BLaER1 treated with 17β-estradiol and CSF1 and Interleukin-3, amounts not matched to agents 10 nM and 100 nM (cell line): ENCODE results near the gene SRSF11.

Experiments
- H3K27ac ChIP-seq, 11 experiments: shearing (Covaris generic); formaldehyde crosslinking; 2 replicates each; pipeline ENCODE4 v1.8.1; 2022
- H3K27me3 ChIP-seq, 11 experiments: shearing (Covaris generic); formaldehyde crosslinking; 2 replicates each; pipeline ENCODE4 v1.8.1; 2022
- H3K36me3 ChIP-seq, 11 experiments: shearing (Covaris generic); formaldehyde crosslinking; 2 replicates each; pipeline ENCODE4 v1.8.1; 2022
- H3K4me1 ChIP-seq, 10 experiments: shearing (Covaris generic); formaldehyde crosslinking; 2 replicates each; pipeline ENCODE4 v1.8.1; 2022
- H3K4me2 ChIP-seq, 11 experiments: shearing (Covaris generic); formaldehyde crosslinking; 2 replicates each; pipeline ENCODE4 v1.8.1; 2022
- H3K4me3 ChIP-seq, 10 experiments: shearing (Covaris generic); formaldehyde crosslinking; 2 replicates each; pipeline ENCODE4 v1.8.1; 2022
- H3K9ac ChIP-seq, 11 experiments: shearing (Covaris generic); formaldehyde crosslinking; 2 replicates each; pipeline ENCODE4 v1.8.1; 2022
- H3K9me3 ChIP-seq, 11 experiments: shearing (Covaris generic); formaldehyde crosslinking; replicated peaks in 1 of 11; 2 replicates each; pipeline ENCODE4 v1.8.1; 2022
- H4K20me1 ChIP-seq, 11 experiments: shearing (Covaris generic); formaldehyde crosslinking; 2 replicates each; pipeline ENCODE4 v1.8.1; 2022
- Cebpa-rat ChIP-seq, 11 experiments: shearing (Covaris generic); IDR thresholded peaks; 2 replicates each; pipeline ENCODE4 v1.8.1; 2022

Gene SRSF11

GRCh38 chr1:70208292-70208691 is 12.9 kb upstream of the SRSF11 start:
- Histone ChIP-seq H3K4me3 (no peak overlapping the region; a peak in 1 of 20 replicates), H3K27me3 (no peaks in the 10 kb centered on the region), H3K4me1 (peaks cover 34 to 57% (median 43%) of the 10 kb centered on the region in 10 experiments), H3K4me2 (peak overlapping the region; percentile 3 to 96 (median 89); a peak in 15 of 22 replicates), H3K9ac (no peak overlapping the region), H4K20me1 (peaks cover 33 to 77% (median 66%) of the 10 kb centered on the region in 11 experiments; a peak in 21 of 22 replicates), H3K9me3 (no peaks in the 10 kb centered on the region), H3K27ac (no peak overlapping the region), H3K36me3 (peaks cover 25 to 51% (median 31%) of the 10 kb centered on the region in 11 experiments)
- TF ChIP-seq Cebpa-rat (IDR thresholded peaks at IDR 0.05), result no peak

DNA sequence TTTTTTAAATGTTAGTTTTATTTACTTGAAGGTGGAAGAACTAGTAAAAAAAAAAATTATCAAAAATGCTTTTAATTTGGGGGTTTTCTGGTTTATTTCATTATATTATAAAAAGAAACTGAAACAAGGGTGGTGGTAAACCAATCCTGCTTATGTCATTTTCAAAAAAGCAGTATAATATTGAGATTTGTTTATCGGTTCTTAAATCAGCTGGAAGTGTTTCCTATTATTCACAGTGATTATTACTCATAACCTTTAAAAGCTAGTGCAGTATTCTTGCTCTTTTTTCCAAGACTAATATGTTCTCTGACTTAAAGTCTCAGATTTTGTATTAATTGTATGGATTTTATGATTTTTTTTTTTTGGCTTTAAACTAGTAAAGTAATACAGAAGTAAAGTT is 10.4 kb upstream of the SRSF11 start:
- no peaks in the 10 kb centered on the region for H3K27me3 ChIP-seq
- H3K27ac ChIP-seq, result no peak overlapping the region
- H3K4me2 ChIP-seq, result no peak overlapping the region

DNA sequence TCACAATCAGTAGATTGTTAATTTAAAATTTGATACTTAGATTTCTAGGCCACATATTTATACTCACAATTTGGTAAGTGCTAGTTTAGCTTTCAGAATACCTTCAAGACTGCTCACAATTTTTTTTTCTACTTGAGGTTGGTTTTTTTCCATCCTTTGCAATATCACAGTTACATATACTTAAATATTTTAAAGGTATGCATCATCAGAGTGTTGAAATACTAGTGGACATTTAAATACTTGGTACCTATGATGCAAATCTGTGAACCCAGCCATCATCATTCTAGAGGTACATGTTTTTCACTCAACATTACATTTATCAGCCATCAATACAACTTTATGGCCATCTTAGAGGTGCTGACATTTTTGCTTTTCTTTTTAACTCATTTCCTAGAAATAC is 9.6 kb upstream of the SRSF11 start:
- Histone ChIP-seq H4K20me1 (peaks cover 58 to 100% (median 95%) of the 10 kb centered on the region in 11 experiments), H3K9ac (no peak overlapping the region), H3K4me2 (no peak overlapping the region), H3K4me3 (no peak overlapping the region), H3K27ac (no peak overlapping the region), H3K9me3 (no peaks in the 10 kb centered on the region), H3K36me3 (peaks cover 44 to 76% (median 53%) of the 10 kb centered on the region in 11 experiments), H3K27me3 (no peaks in the 10 kb centered on the region), H3K4me1 (peaks cover 18 to 41% (median 27%) of the 10 kb centered on the region in 10 experiments)
- TF ChIP-seq Cebpa-rat (IDR thresholded peaks at IDR 0.05), result no peak

More for the DNA sequence above, 10.4 kb upstream of the SRSF11 start:
- H3K4me1 ChIP-seq, result peaks cover 19 to 43% (median 29%) of the 10 kb centered on the region in 10 experiments
- H3K9ac ChIP-seq, result 0 out of 22 replicates have a peak overlapping the region, but pooled peaks of 1 of the 11 experiments have one; percentile 45
- TF ChIP-seq Cebpa-rat (IDR thresholded peaks at IDR 0.05), result no peak
- H4K20me1 ChIP-seq, result peaks cover 53 to 98% (median 91%) of the 10 kb centered on the region in 11 experiments
- H3K4me3 ChIP-seq, result no peak overlapping the region
- no peaks in the 10 kb centered on the region for H3K9me3 ChIP-seq
- peaks cover 37 to 69% (median 45%) of the 10 kb centered on the region in 11 experiments for H3K36me3 ChIP-seq

DNA sequence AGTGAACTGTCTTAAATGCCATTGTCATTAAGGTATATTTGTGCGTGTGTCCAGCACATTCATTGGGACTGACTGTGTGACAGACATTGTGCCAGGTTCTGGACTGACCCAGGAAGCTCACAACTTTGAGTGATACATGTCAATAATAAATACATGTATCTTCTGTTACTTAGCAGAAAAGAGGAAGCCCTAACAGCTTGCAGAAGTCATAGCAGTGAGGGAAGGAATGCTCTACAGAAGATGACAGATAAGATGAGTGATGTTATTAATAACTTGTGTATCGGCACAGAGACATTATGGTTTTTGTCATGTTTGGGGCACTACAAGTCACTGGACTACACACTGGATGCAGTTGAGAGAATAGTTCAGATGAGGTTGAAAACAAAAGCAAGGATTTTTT is 1.2 kb upstream of the SRSF11 start:
- no peak for TF ChIP-seq Cebpa-rat (IDR thresholded peaks at IDR 0.05)
- peak overlapping the region in 6 of 11 experiments; percentile 18 to 99 (median 64); a peak in 7 of 22 replicates for H3K9ac ChIP-seq
- H4K20me1 ChIP-seq, result peaks cover 40 to 87% (median 59%) of the 10 kb centered on the region in 11 experiments
- H3K4me1 ChIP-seq, result peaks cover 26 to 41% (median 33%) of the 10 kb centered on the region in 10 experiments
- H3K9me3 ChIP-seq, result no peaks in the 10 kb centered on the region
- no peaks in the 10 kb centered on the region for H3K27me3 ChIP-seq
- peaks cover 37 to 54% (median 49%) of the 10 kb centered on the region in 11 experiments for H3K36me3 ChIP-seq
- H3K4me3 ChIP-seq, result no peak overlapping the region
- H3K27ac ChIP-seq, result peak overlapping the region in 6 of 11 experiments; percentile 8 to 99 (median 94); a peak in 7 of 22 replicates
- peak overlapping the region; percentile 71 to 91 (median 80); a peak in 17 of 22 replicates for H3K4me2 ChIP-seq

DNA sequence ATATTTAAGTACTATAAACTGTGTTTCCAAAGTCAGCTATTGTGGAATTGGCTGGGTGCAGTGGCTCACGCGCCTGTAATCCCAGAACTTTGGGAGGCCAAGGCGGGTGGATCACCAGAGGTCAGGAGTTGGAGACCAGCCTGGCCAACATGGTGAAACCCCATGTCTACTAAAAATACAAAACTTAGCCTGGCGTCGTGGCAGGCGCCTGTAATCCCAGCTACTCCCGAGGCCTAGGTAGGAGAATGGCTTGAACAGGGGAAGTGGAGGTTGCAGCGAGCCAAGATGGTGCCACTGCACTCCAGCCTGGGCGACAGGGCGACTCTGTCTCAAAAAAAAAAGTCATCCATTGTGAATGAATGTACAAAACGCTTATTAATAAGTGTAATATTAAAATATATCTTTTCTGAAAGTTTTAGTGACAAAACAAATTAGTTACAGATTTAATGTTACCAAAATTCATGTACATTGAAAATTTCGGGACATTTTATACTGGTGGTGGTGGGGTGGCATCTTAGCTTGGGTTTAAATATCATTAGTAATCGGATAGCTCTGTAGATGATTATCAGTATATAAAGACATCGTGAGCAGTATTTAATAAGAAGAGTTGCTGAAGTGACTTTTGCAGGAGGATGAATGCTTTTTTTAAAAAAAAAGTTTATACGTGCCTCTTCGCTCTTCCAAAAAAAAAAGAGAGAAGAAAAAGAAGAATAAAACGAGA is 503 bp upstream of the SRSF11 start:
- peaks cover 26 to 41% (median 33%) of the 10 kb centered on the region in 10 experiments for H3K4me1 ChIP-seq

GRCh38 chr1:70222716-70223235 is 1.6 kb downstream of the SRSF11 start:
- Histone ChIP-seq H3K36me3 (peaks cover 43 to 56% (median 50%) of the 10 kb centered on the region in 11 experiments), H4K20me1 (peaks cover 51 to 89% (median 60%) of the 10 kb centered on the region in 11 experiments), H3K4me2 (peak overlapping the region; percentile 47 to 93 (median 81); a peak in 21 of 22 replicates)

More for the DNA sequence above, 503 bp upstream of the SRSF11 start:
- Histone ChIP-seq H3K27me3 (no peaks in the 10 kb centered on the region), H3K4me2 (peak overlapping the region; percentile 71 to 91 (median 80)), H3K9me3 (no peaks in the 10 kb centered on the region), H4K20me1 (peaks cover 40 to 87% (median 59%) of the 10 kb centered on the region in 11 experiments), H3K4me3 (peak overlapping the region; percentile 72 to 86 (median 79)), H3K36me3 (peaks cover 38 to 54% (median 49%) of the 10 kb centered on the region in 11 experiments), H3K27ac (peak overlapping the region; percentile 93 to 99 (median 96); a peak in 21 of 22 replicates), H3K9ac (peak overlapping the region; percentile 95 to 99 (median 96))
- TF ChIP-seq Cebpa-rat (IDR thresholded peaks at IDR 0.05), result no peak

DNA sequence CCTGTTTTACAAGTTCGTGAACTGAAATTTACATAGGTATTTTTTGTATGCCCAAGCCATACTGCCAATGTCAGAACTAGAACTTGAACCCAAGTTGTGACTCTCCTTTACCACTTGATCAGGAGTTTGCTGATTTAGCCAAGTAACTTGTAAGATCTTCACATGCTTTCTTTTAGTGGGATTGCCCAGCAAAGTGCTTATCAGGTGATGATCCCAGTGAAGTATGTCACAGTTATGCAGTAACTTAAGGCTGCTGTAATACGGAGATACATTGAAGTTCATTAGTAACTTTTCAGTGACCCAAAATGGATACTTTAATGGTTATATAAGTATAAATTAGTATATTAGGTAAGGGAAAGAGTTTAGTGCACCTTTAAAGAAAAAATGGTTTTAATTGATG is 3.8 kb downstream of the SRSF11 start:
- peaks cover 58 to 73% (median 68%) of the 10 kb centered on the region in 11 experiments for H3K36me3 ChIP-seq
- no peaks in the 10 kb centered on the region for H3K27me3 ChIP-seq
- H3K4me3 ChIP-seq, result no peak overlapping the region
- H3K4me2 ChIP-seq, result 0 out of 22 replicates have a peak overlapping the region, but pooled peaks of 1 of the 11 experiments have one; percentile 81
- H3K9ac ChIP-seq, result no peak overlapping the region
- no peak for TF ChIP-seq Cebpa-rat (IDR thresholded peaks at IDR 0.05)
- H3K9me3 ChIP-seq, result no peaks in the 10 kb centered on the region
- peaks cover 20 to 42% (median 29%) of the 10 kb centered on the region in 10 experiments for H3K4me1 ChIP-seq
- peaks cover 63 to 84% (median 78%) of the 10 kb centered on the region in 11 experiments for H4K20me1 ChIP-seq
- no peak overlapping the region for H3K27ac ChIP-seq

More at GRCh38 chr1:70222716-70223235, 1.6 kb downstream of the SRSF11 start:
- H3K27me3 ChIP-seq, result no peaks in the 10 kb centered on the region
- peak overlapping the region; percentile 95 to 99 (median 96); a peak in 15 of 22 replicates for H3K9ac ChIP-seq
- peak overlapping the region; percentile 72 to 86 (median 79); a peak in 18 of 20 replicates for H3K4me3 ChIP-seq
- no peaks in the 10 kb centered on the region for H3K9me3 ChIP-seq
- H3K4me1 ChIP-seq, result peaks cover 26 to 52% (median 33%) of the 10 kb centered on the region in 10 experiments
- TF ChIP-seq Cebpa-rat (IDR thresholded peaks at IDR 0.05), result no peak
- H3K27ac ChIP-seq, result peak overlapping the region in 9 of 11 experiments; percentile 19 to 99 (median 96); a peak in 12 of 22 replicates

DNA sequence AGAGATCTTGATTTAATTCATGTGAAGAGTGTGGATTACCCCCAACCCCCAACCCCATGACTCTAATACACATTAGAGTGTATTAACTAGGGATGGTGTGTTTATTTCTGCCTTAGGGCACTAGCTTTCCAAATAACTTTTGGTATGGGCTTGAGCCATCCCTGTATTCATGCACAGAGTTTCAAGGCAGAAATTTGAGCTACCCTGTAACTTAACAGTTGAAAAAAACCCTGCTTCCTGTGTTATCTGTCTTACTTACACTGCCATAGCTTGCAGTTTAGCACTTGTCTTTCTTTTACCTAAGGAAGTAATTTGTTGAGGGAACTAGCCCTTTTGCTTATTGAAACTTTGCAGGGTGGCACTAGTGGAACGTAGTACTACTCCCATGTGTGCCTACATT is 6.3 kb downstream of the SRSF11 start:
- peaks cover 12 to 32% (median 19%) of the 10 kb centered on the region in 10 experiments for H3K4me1 ChIP-seq
- H3K4me3 ChIP-seq, result no peak overlapping the region
- peaks cover 60 to 100% (median 99%) of the 10 kb centered on the region in 11 experiments for H4K20me1 ChIP-seq
- H3K9me3 ChIP-seq, result no peaks in the 10 kb centered on the region
- peak overlapping the region in 2 of 11 experiments; percentile 19 to 55; a peak in 1 of 22 replicates for H3K9ac ChIP-seq
- TF ChIP-seq Cebpa-rat (IDR thresholded peaks at IDR 0.05), result no peak
- no peaks in the 10 kb centered on the region for H3K27me3 ChIP-seq
- peaks cover 78 to 98% (median 93%) of the 10 kb centered on the region in 11 experiments for H3K36me3 ChIP-seq
- no peak overlapping the region for H3K4me2 ChIP-seq
- H3K27ac ChIP-seq, result no peak overlapping the region

- H3K4me2 ChIP-seq, result no peak overlapping the region
- no peak overlapping the region for H3K9ac ChIP-seq
- H3K36me3 ChIP-seq, result peaks cover 84 to 100% (median 98%) of the 10 kb centered on the region in 11 experiments
- no peak overlapping the region for H3K27ac ChIP-seq
- H3K4me3 ChIP-seq, result no peak overlapping the region
- peaks cover 50 to 100% (median 97%) of the 10 kb centered on the region in 11 experiments for H4K20me1 ChIP-seq
- H3K4me1 ChIP-seq, result peaks cover 4 to 20% (median 9%) of the 10 kb centered on the region in 10 experiments
- TF ChIP-seq Cebpa-rat (IDR thresholded peaks at IDR 0.05), result no peak
- no peaks in the 10 kb centered on the region for H3K27me3 ChIP-seq
- no peaks in the 10 kb centered on the region for H3K9me3 ChIP-seq
Observed at GRCh38 chr1:70228670-70229069, 7.5 kb downstream of the SRSF11 start.
